Kidney (tissue), 14 donors: ENCODE results near the gene SAG. TPM values are rescaled to one million over a fixed set of nuclear protein-coding genes. Genes with fewer than 3 reads are reported as not detected.

ENCODE experiments used
- DNase-seq, 5 donors: peaks; one replicate each; pipeline ENCODE4 v3.0.0-alpha.2; 2013 to 2020
- FAIRE-seq: peaks from 2 replicates; lab custom pipeline; 2012; peaks lifted over from hg19 to GRCh38; lab: Jason Lieb, UNC
- H3K27ac ChIP-seq, 2 donors: one replicate each; pipeline ENCODE4 v1.7.0; 2013; ENCODE audit warnings: low read depth in 2 of 2, low read length in 2 of 2, inconsistent platforms in 1 of 2
- H3K27me3 ChIP-seq: one replicate; pipeline ENCODE4 v1.7.1; 2013; ENCODE audit warnings: low read length, inconsistent platforms; ENCODE audit not compliant: control insufficient read depth, insufficient read depth
- H3K36me3 ChIP-seq, 3 donors: one replicate each; pipeline versions ENCODE4 v1.7.0 to v1.7.1; 2013; ENCODE audit warnings: low read length in 3 of 3, control low read depth in 1 of 3, inconsistent platforms in 1 of 3; ENCODE audit not compliant: insufficient read depth in 3 of 3, control insufficient read depth in 2 of 3
- H3K4me1 ChIP-seq, 3 donors: one replicate each; pipeline versions ENCODE4 v1.7.0 to v1.7.1; 2013; ENCODE audit warnings: low read length in 3 of 3, inconsistent platforms in 1 of 3, low read depth in 1 of 3; ENCODE audit not compliant: control insufficient read depth in 2 of 3, insufficient read depth in 2 of 3
- H3K4me3 ChIP-seq, 3 donors: one replicate each; pipeline versions ENCODE4 v1.7.0 to v1.8.1; 2013; ENCODE audit warnings: low read length in 3 of 3, control low read depth in 1 of 3, inconsistent platforms in 1 of 3
- H3K9ac ChIP-seq, 3 donors: one replicate each; pipeline versions ENCODE4 v1.7.0 to v1.7.1; 2013; ENCODE audit warnings: low read length in 3 of 3, control low read depth in 1 of 3, inconsistent platforms in 1 of 3
- H3K9me3 ChIP-seq, 3 donors: one replicate each; pipeline versions ENCODE4 v1.7.0 to v1.7.1; 2013; ENCODE audit warnings: low read length in 3 of 3, control low read depth in 1 of 3, inconsistent platforms in 1 of 3; ENCODE audit not compliant: control insufficient read depth in 2 of 3, insufficient read depth in 1 of 3
- intact Hi-C: fragments of 100-400 bp; cut with DNase I; formaldehyde crosslinking; loops from one replicate; pipeline ENCODE4 v1.11.1; 2022
- polyA plus RNA-seq: library from polyadenylated mRNA; stranded (reverse); fragments of 350-450 nt; fragmentation: Illumina TruSeq; extraction: RNeasy Lipid Tissue Mini Kit (QIAGEN cat#74804); gene quantifications from one replicate; pipeline ENCODE4 v1.2.3, GENCODE V29; 2014; ENCODE audit warnings: low read depth, low replicate concordance; ENCODE audit not compliant: insufficient read depth
- total RNA-seq: library from RNA; stranded (reverse); fragmentation: NEBNext Ultra II Directional; extraction: Animal tissue kit (Norgen Biotek cat#: 25700); gene quantifications from one replicate; pipeline ENCODE4 v1.2.1, GENCODE V29; 2021
- TF ChIP-seq, protein P1 (sequence below): IDR thresholded peaks from 3 replicates; pipeline ENCODE4 v1.5.1; 2012; ENCODE audit warnings: mild to moderate bottlenecking, moderate library complexity, borderline replicate concordance; ENCODE audit not compliant: insufficient read depth; ENCODE audit errors: extremely low read depth
- donor health status: control.
- donor health status: control.
- donor health status: control.
- donor health status: control.
- donor health status: control.
- donor health status: DM: yes; HTN: yes; CAD: no.
- donor health status: Normal renal cell carcinoma (clear cell type).

The SAG gene
- total and polyA plus RNA-seq, 2 donors from 2014 or later = not detected

DNA sequence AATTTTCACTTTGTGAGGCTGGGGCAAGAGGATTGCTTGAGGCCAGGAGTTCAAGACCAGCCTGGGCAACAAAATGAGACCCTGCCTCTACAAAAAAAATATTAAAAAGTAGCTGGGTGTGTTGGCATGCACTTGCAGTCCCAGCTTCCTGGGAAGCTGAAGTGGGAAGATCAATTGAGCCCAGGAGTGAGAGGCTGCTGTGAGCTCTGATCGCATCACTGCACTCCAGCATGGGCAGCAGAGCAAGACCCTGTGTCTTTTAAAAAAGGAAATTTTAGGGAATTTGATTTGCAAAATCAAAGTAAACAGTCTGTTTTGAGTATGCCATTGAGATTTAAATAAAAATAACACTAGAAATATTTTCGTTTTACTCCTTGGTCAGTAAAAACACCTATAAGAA, 28.7 kb upstream of the SAG start:
- FAIRE-seq (no peak), DNase-seq (no peak)
- Histone ChIP-seq H3K27ac (no peak overlapping the region), H3K36me3 (peaks cover 8 to 59% (median 58%) of the 10 kb centered on the region in 3 donors), H3K4me1 (no peaks in the 10 kb centered on the region), H3K9me3 (no peaks in the 10 kb centered on the region), H3K27me3 (no peaks in the 10 kb centered on the region), H3K4me3 (no peak overlapping the region), H3K9ac (no peak overlapping the region)
- intact Hi-C loops = no loop called here
- TF ChIP-seq, protein P1, sequence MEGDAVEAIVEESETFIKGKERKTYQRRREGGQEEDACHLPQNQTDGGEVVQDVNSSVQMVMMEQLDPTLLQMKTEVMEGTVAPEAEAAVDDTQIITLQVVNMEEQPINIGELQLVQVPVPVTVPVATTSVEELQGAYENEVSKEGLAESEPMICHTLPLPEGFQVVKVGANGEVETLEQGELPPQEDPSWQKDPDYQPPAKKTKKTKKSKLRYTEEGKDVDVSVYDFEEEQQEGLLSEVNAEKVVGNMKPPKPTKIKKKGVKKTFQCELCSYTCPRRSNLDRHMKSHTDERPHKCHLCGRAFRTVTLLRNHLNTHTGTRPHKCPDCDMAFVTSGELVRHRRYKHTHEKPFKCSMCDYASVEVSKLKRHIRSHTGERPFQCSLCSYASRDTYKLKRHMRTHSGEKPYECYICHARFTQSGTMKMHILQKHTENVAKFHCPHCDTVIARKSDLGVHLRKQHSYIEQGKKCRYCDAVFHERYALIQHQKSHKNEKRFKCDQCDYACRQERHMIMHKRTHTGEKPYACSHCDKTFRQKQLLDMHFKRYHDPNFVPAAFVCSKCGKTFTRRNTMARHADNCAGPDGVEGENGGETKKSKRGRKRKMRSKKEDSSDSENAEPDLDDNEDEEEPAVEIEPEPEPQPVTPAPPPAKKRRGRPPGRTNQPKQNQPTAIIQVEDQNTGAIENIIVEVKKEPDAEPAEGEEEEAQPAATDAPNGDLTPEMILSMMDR = no peak

DNA sequence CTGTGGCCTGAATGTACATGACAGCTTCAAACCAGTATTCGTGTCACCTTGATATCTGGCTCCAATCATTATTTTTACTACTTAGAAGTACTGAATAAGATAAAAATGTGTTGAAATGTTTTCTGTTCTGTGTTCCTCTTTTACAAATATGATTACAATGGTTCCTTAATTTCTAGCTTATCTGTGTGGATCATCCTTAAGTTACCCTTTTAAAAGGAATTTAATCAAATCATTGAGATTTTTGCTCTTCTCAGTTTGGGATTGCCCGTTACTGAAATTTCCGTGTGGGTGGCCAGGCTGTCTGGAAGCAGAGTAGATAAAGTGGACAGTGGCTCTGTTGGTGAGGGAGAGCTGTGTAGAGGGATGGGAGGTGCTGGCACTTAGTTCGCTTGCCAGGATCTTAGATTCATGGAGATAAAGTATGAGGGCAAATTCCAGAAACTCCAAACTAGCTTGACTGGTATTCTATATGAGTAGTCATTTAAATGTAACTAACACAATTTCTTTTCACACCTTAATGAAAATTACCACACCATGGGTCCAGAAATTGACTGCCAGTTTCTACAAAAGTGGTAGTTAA, 27.4 kb upstream of the SAG start:
- no peaks in the 10 kb centered on the region for H3K27me3 ChIP-seq
- peaks cover 2 to 52% (median 50%) of the 10 kb centered on the region in 3 donors for H3K36me3 ChIP-seq
- no peak overlapping the region for H3K4me3 ChIP-seq
- DNase-seq (no peak), FAIRE-seq (no peak)
- H3K9ac ChIP-seq = no peak overlapping the region
- TF ChIP-seq, protein P1 = no peak
- no peaks in the 10 kb centered on the region for H3K9me3 ChIP-seq
- intact Hi-C loops = no loop called here
- no peak overlapping the region for H3K27ac ChIP-seq
- no peaks in the 10 kb centered on the region for H3K4me1 ChIP-seq

GRCh38 chr2:233281553-233281952, 26.1 kb upstream of the SAG start:
- no peaks in the 10 kb centered on the region for H3K9me3 ChIP-seq
- no peak overlapping the region for H3K9ac ChIP-seq
- H3K36me3 ChIP-seq = peaks cover 2 to 56% (median 47%) of the 10 kb centered on the region in 3 donors
- no peaks in the 10 kb centered on the region for H3K27me3 ChIP-seq
- intact Hi-C loops = no loop called here
- no peak overlapping the region for H3K4me3 ChIP-seq
- FAIRE-seq (no peak), DNase-seq (no peak)
- no peak overlapping the region for H3K27ac ChIP-seq
- TF ChIP-seq, protein P1 = no peak
- H3K4me1 ChIP-seq = no peaks in the 10 kb centered on the region
